ENCODE results near the gene PLAAT3. TPM values are rescaled to one million over a fixed set of nuclear protein-coding genes. Genes with fewer than 3 reads are reported as not detected.
A peak's percentile ranks its signal among the peaks of the same experiment; 100 is the strongest.

Gene PLAAT3
- 0.46 and 0.69 TPM in 2 replicates for total RNA-seq (2021)
- percentile 5 among the genes with signal in this experiment for Bru-seq, nascent RNA
- BruChase-seq, experiment 1, labeled RNA remaining after a 2-hour chase, result percentile 2 among the genes with signal in this experiment
- BruChase-seq, experiment 2, labeled RNA remaining after a 6-hour chase, result percentile 1 among the genes with signal in this experiment
- long read RNA-seq, result 0 reads

DNA sequence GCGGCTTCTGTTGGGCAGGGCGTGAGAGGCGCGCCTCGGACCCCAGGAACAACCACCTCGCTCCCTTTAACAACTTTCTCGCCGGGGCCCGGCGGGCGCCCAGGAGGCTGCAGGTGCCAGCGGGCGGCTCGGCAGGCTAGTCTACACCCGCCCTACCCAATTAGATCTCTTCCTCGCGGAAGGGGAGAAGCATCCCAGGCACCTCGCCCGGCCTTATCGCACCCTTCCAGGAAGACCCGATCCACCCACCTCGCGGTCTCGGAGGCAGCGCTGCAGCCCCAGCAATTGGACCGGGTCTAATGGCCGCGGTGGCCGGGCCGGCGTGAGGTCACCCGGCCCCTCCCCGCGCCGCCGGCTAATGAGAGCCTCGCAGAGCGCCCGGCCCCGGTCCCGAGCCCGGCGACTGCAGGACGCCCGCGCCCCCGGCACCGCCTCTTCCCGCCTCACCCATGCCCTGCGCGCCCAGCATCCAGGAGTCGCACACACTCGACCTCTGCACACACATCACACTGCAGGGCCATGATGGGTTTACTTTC, at the start of gene PLAAT3:
Gene PLAAT3, minus strand, starts transcription at position 298 of the 536 bp plus-strand sequence. CDS start 419 bp downstream, outside the sequence.
- BruUV-seq (replicated peaks), result no TSS peak
- POLR2A ChIA-PET (ENCODE audit: low non-redundant PET), result no interaction called here
- DNase-seq (ENCODE audit: low spot score), result peak; percentile 24
- TF ChIP-seq CTCF (conservative IDR thresholded peaks at IDR 0.05; ENCODE audit: low read depth, low read length), result no peak
- TF ChIP-seq EZH2 (IDR thresholded peaks at IDR 0.05; ENCODE audit: borderline replicate concordance, low read depth, low read length, poor library complexity, severe bottlenecking), result no peak
- Histone ChIP-seq H3K4me1 (ENCODE audit: insufficient read depth, low read length, poor library complexity, severe bottlenecking) (peaks cover 20% of the 10 kb centered on the region), H3K4me3 (ENCODE audit: low read depth, low read length, poor library complexity, severe bottlenecking) (peak within 1 kb of the TSS; percentile 48), H3K27ac (ENCODE audit: low read depth, low read length, poor library complexity, severe bottlenecking) (no peak within 1 kb of the TSS), H3K36me3 (ENCODE audit: insufficient read depth, low read length, poor library complexity, severe bottlenecking) (no peaks in the 10 kb centered on the region), H3K9me3 (ENCODE audit: low read depth, low read length, poor library complexity, severe bottlenecking) (no peaks in the 10 kb centered on the region), H3K27me3 (replicated peaks; ENCODE audit: insufficient read depth, low read depth, low read length, poor library complexity) (no peaks in the 10 kb centered on the region)
- intact Hi-C loops (cut with micrococcal nuclease; ENCODE audit: unreplicated experiment), result no loop called here
- CTCF ChIA-PET, result no interaction called here

GRCh38 chr11:63663809-63664208, 49.6 kb upstream of the PLAAT3 start:
- no peak overlapping the region for H3K4me3 ChIP-seq (ENCODE audit: low read depth, low read length, poor library complexity, severe bottlenecking)
- intact Hi-C loops (cut with micrococcal nuclease; ENCODE audit: unreplicated experiment), result no loop called here
- H3K9me3 ChIP-seq (ENCODE audit: low read depth, low read length, poor library complexity, severe bottlenecking), result no peaks in the 10 kb centered on the region
- no peaks in the 10 kb centered on the region for H3K36me3 ChIP-seq (ENCODE audit: insufficient read depth, low read length, poor library complexity, severe bottlenecking)
- no TSS peak for BruUV-seq (replicated peaks)
- peaks cover 21% of the 10 kb centered on the region for H3K4me1 ChIP-seq (ENCODE audit: insufficient read depth, low read length, poor library complexity, severe bottlenecking)
- no peak for DNase-seq (ENCODE audit: low spot score)
- ChIA-PET CTCF (no interaction called here), POLR2A (ENCODE audit: low non-redundant PET) (no interaction called here)
- TF ChIP-seq CTCF (conservative IDR thresholded peaks at IDR 0.05; ENCODE audit: low read depth, low read length) (no peak), EZH2 (IDR thresholded peaks at IDR 0.05; ENCODE audit: borderline replicate concordance, low read depth, low read length, poor library complexity, severe bottlenecking) (no peak)
- H3K27ac ChIP-seq (ENCODE audit: low read depth, low read length, poor library complexity, severe bottlenecking), result no peak overlapping the region
- H3K27me3 ChIP-seq (replicated peaks; ENCODE audit: insufficient read depth, low read depth, low read length, poor library complexity), result no peaks in the 10 kb centered on the region

- intact Hi-C loops (cut with micrococcal nuclease; ENCODE audit: unreplicated experiment), result no loop called here
- no peaks in the 10 kb centered on the region for H3K4me1 ChIP-seq (ENCODE audit: insufficient read depth, low read length, poor library complexity, severe bottlenecking)
- CTCF ChIA-PET, result interaction anchor here (0.7 kb wide), 1 partner anchor 865 kb away, joined by 3 read pairs; no protein-coding TSS in a partner anchor
- H3K36me3 ChIP-seq (ENCODE audit: insufficient read depth, low read length, poor library complexity, severe bottlenecking), result peaks cover 17% of the 10 kb centered on the region
- no peaks in the 10 kb centered on the region for H3K27me3 ChIP-seq (replicated peaks; ENCODE audit: insufficient read depth, low read depth, low read length, poor library complexity)
- POLR2A ChIA-PET (ENCODE audit: low non-redundant PET), result no interaction called here
- no TSS peak for BruUV-seq (replicated peaks)
- no peaks in the 10 kb centered on the region for H3K9me3 ChIP-seq (ENCODE audit: low read depth, low read length, poor library complexity, severe bottlenecking)
- H3K4me3 ChIP-seq (ENCODE audit: low read depth, low read length, poor library complexity, severe bottlenecking), result no peak overlapping the region
- no peak for DNase-seq (ENCODE audit: low spot score)
- TF ChIP-seq CTCF (conservative IDR thresholded peaks at IDR 0.05; ENCODE audit: low read depth, low read length) (no peak), EZH2 (IDR thresholded peaks at IDR 0.05; ENCODE audit: borderline replicate concordance, low read depth, low read length, poor library complexity, severe bottlenecking) (no peak)
- H3K27ac ChIP-seq (ENCODE audit: low read depth, low read length, poor library complexity, severe bottlenecking), result no peak overlapping the region
Measured at GRCh38 chr11:63660972-63661371, 46.7 kb upstream of the PLAAT3 start.

Data from A673 (cell line).